Breast epithelium (tissue), 4 donors: ENCODE results near the gene ARFGAP3. TPM values are rescaled to one million over a fixed set of nuclear protein-coding genes. Genes with fewer than 3 reads are reported as not detected.

Experiments
- DNase-seq, 2 donors: peaks; one replicate each; pipeline ENCODE4 v3.0.0-alpha.2; 2019; ENCODE audit warnings: low spot score in 2 of 2
- H3K27ac ChIP-seq, 2 donors: fragments of 200-600 bp; sonication (generic) in 1 of 2; one replicate each; pipeline ENCODE4 v1.5.1; 2016 to 2019; ENCODE audit warnings: mild to moderate bottlenecking in 1 of 2
- H3K27me3 ChIP-seq, 2 donors: fragments of 200-600 bp; sonication (generic) in 1 of 2; one replicate each; pipeline versions ENCODE4 v1.5.1 to v1.6.0; 2017 to 2019; ENCODE audit warnings: control low read depth in 1 of 2, mild to moderate bottlenecking in 1 of 2
- H3K36me3 ChIP-seq: fragments of 200-600 bp; one replicate; pipeline ENCODE4 v1.5.1; 2019
- H3K4me1 ChIP-seq, 2 donors: fragments of 200-600 bp; sonication (generic); one replicate each; pipeline ENCODE4 v1.5.1; 2016 to 2019; ENCODE audit warnings: control low read depth in 1 of 2
- H3K4me3 ChIP-seq, 3 donors: fragments of 200-600 bp; sonication (generic); 1 replicate in 2 of 3; 2 replicates in 1 of 3; pipeline ENCODE4 v1.5.1; 2016 to 2019; ENCODE audit warnings: mild to moderate bottlenecking in 3 of 3, moderate library complexity in 2 of 3
- H3K9me3 ChIP-seq, 2 donors: fragments of 200-600 bp; sonication (generic) in 1 of 2; one replicate each; pipeline ENCODE4 v1.5.1; 2016 to 2019; ENCODE audit warnings: control low read depth in 1 of 2
- CTCF ChIP-seq, 3 donors: fragments of 450-650 bp; IDR thresholded peaks; one replicate each; pipeline ENCODE4 v1.5.1; 2016 to 2017; ENCODE audit warnings: antibody characterized with exemption in 3 of 3, mild to moderate bottlenecking in 3 of 3, moderate library complexity in 3 of 3
- POLR2A ChIP-seq: fragments of 450-650 bp; IDR thresholded peaks from one replicate; pipeline ENCODE4 v1.6.1; 2016; ENCODE audit warnings: antibody characterized with exemption, mild to moderate bottlenecking, moderate library complexity
- POLR2AphosphoS5 ChIP-seq, 3 donors: sonication (generic); formaldehyde crosslinking; IDR thresholded peaks; one replicate each; pipeline ENCODE4 v1.6.1; 2017; ENCODE audit warnings: antibody characterized with exemption in 3 of 3
- intact Hi-C: fragments of 100-400 bp; cut with DNase I; formaldehyde crosslinking; loops from one replicate; pipeline ENCODE4 v1.15.1; 2023; ENCODE audit warnings: low total_unique reads
- total RNA-seq, 3 donors: library from RNA; depleted of rRNA; stranded (reverse); fragments of >200 nt; gene quantifications; one replicate each; pipeline ENCODE4 v1.1.0, GENCODE V29; 2016

ARFGAP3 gene
- total RNA-seq, 3 donors from 2014 or later: 51.2 to 90.7 (median 70.8) TPM

DNA sequence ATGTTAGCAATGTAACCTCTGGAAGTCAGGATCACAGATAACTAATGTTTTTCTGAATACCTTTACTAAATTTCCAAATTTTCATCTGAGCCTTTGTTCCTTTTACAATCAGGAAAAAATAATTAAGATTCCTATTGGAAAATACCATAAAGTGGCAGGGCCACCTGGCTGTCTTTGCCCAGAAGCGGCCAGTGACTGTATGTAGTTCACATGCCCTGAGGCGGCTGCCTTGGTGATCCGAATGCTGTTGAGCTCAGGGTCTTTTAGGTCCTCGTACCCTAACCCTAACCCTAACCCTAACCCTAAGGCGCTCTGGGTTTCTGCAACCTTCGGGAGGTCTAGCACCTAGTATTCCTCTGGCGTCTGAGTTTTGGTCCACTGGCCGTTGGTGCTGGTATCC is 8.5 kb upstream of the ARFGAP3 start:
- Histone ChIP-seq H3K36me3 (no peaks in the 10 kb centered on the region), H3K4me1 (peaks cover 11 to 12% of the 10 kb centered on the region in 2 donors)
- intact Hi-C loops: no loop called here

GRCh38 chr22:42863349-42863961 is 6.4 kb upstream of the ARFGAP3 start:
- intact Hi-C loops: no loop called here
- Histone ChIP-seq H3K27me3 (no peaks in the 10 kb centered on the region), H3K27ac (peak overlapping the region in 1 of 2 donors; percentile 63), H3K4me1 (no peaks in the 10 kb centered on the region), H3K4me3 (no peak overlapping the region), H3K9me3 (no peaks in the 10 kb centered on the region), H3K36me3 (no peaks in the 10 kb centered on the region)
- DNase-seq: no peak
- TF ChIP-seq POLR2AphosphoS5 (IDR thresholded peaks at IDR 0.05): no peak

More for the DNA sequence above, 8.5 kb upstream of the ARFGAP3 start:
- no peaks in the 10 kb centered on the region for H3K27me3 ChIP-seq
- TF ChIP-seq POLR2A (no peak), CTCF (IDR thresholded peaks at IDR 0.05) (no peak), POLR2AphosphoS5 (IDR thresholded peaks at IDR 0.05) (no peak)
- H3K4me3 ChIP-seq: no peak overlapping the region
- no peak overlapping the region for H3K27ac ChIP-seq
- H3K9me3 ChIP-seq: no peaks in the 10 kb centered on the region
- DNase-seq: no peak

GRCh38 chr22:42862045-42862734 is 5.1 kb upstream of the ARFGAP3 start:
- TF ChIP-seq POLR2A: no peak
- Histone ChIP-seq H3K4me3 (no peak overlapping the region), H3K27me3 (no peaks in the 10 kb centered on the region), H3K36me3 (no peaks in the 10 kb centered on the region), H3K9me3 (no peaks in the 10 kb centered on the region), H3K4me1 (peaks cover 0 to 7% of the 10 kb centered on the region in 2 donors), H3K27ac (peak overlapping the region in 1 of 2 donors; percentile 79)
- intact Hi-C loops: no loop called here
- no peak for DNase-seq

DNA sequence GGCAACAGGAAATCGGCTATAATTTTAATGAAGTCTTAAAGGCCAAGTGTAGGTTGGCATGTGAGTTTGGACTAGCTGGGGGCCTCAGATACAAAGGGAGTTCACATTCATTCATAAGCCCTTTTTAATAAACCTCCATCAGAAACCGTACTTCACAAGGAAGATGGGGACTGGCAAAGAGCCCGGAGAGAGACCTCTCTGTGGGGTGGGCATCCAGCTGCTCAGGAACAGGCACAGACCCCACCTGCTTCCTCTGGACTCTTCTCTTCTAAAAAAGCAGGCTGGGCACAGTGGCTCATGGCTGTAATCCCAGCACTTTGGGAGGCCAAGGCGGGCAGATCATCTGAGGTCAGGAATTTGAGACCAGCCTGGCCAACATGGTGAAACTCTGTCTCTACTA is 3.9 kb upstream of the ARFGAP3 start:
- H3K9me3 ChIP-seq: no peaks in the 10 kb centered on the region
- no peaks in the 10 kb centered on the region for H3K36me3 ChIP-seq
- no peaks in the 10 kb centered on the region for H3K27me3 ChIP-seq
- intact Hi-C loops: no loop called here
- peak in 1 of 2 donors; percentile 49 for DNase-seq
- peaks cover 0 to 7% of the 10 kb centered on the region in 2 donors for H3K4me1 ChIP-seq
- H3K27ac ChIP-seq: peak overlapping the region; percentile 71 to 79
- TF ChIP-seq POLR2AphosphoS5 (IDR thresholded peaks at IDR 0.05) (no peak), POLR2A (no peak), CTCF (IDR thresholded peaks at IDR 0.05) (no peak)
- no peak overlapping the region for H3K4me3 ChIP-seq

GRCh38 chr22:42857845-42858481 is 890 bp upstream of the ARFGAP3 start:
- intact Hi-C loops: loop anchor here (5.0 kb wide), 1 partner anchor 211 kb away; the partner anchor contains the start of gene CYB5R3
- Histone ChIP-seq H3K4me3 (peak overlapping the region; percentile 75 to 86 (median 80)), H3K9me3 (no peaks in the 10 kb centered on the region), H3K27me3 (no peaks in the 10 kb centered on the region), H3K4me1 (peaks cover 0 to 7% of the 10 kb centered on the region in 2 donors), H3K27ac (peak overlapping the region; percentile 95), H3K36me3 (no peaks in the 10 kb centered on the region)
- no peak for DNase-seq
- TF ChIP-seq POLR2A (no peak), POLR2AphosphoS5 (IDR thresholded peaks at IDR 0.05) (no peak), CTCF (IDR thresholded peaks at IDR 0.05) (no peak)
